Astrocyte (in vitro differentiated cells and primary cell): Measurements from ENCODE around the gene LPAR2. TPM values are rescaled to one million over a fixed set of nuclear protein-coding genes. Genes with fewer than 3 reads are reported as not detected.

Experiments
- DNase-seq: peaks from one replicate; pipeline ENCODE4 v3.0.0-alpha.2; 2010; ENCODE audit warnings: low read depth
- FAIRE-seq: peaks from 2 replicates; lab custom pipeline; 2011; peaks lifted over from hg19 to GRCh38; lab: Jason Lieb, UNC
- H2AFZ ChIP-seq: 2 replicates; pipeline ENCODE4 v1.6.0; 2012; ENCODE audit warnings: low read depth, low read length, inconsistent platforms
- H3K27ac ChIP-seq: 2 replicates; pipeline ENCODE4 v1.5.1; 2011; ENCODE audit warnings: low read depth, low read length, inconsistent platforms
- H3K27me3 ChIP-seq: 2 replicates; pipeline ENCODE4 v1.6.0; 2011; ENCODE audit warnings: low read length, inconsistent platforms; ENCODE audit not compliant: insufficient read depth
- H3K36me3 ChIP-seq: 2 replicates; pipeline ENCODE4 v1.5.1; 2011; ENCODE audit warnings: low read length, inconsistent platforms; ENCODE audit not compliant: insufficient read depth
- H3K4me1 ChIP-seq: 2 replicates; pipeline ENCODE4 v1.5.1; 2011; ENCODE audit warnings: low read length, inconsistent platforms; ENCODE audit not compliant: insufficient read depth
- H3K4me2 ChIP-seq: 2 replicates; pipeline ENCODE4 v1.6.0; 2012; ENCODE audit warnings: low read length, inconsistent platforms
- H3K4me3 ChIP-seq: 2 replicates; pipeline ENCODE4 v1.5.1; 2011; ENCODE audit warnings: low read depth, mild to moderate bottlenecking, low read length, inconsistent platforms; ENCODE audit not compliant: insufficient read depth
- H3K79me2 ChIP-seq: 2 replicates; pipeline ENCODE4 v1.6.0; 2012; ENCODE audit warnings: mild to moderate bottlenecking, low read length, inconsistent platforms; ENCODE audit not compliant: insufficient read depth
- H3K9ac ChIP-seq: 2 replicates; pipeline ENCODE4 v1.6.0; 2012; ENCODE audit warnings: mild to moderate bottlenecking, low read length, inconsistent platforms
- H3K9me3 ChIP-seq: 2 replicates; pipeline ENCODE4 v1.5.1; 2012; ENCODE audit warnings: low read depth, mild to moderate bottlenecking, low read length, inconsistent platforms; ENCODE audit not compliant: insufficient read depth
- H4K20me1 ChIP-seq: 2 replicates; pipeline ENCODE4 v1.6.0; 2012; ENCODE audit warnings: low read length, inconsistent platforms; ENCODE audit not compliant: insufficient read depth
- H3K27ac Mint-ChIP-seq: one replicate; pipeline ENCODE4 v1.8.0; 2021; ENCODE audit warnings: mild to moderate bottlenecking, mixed read lengths; ENCODE audit not compliant: unreplicated experiment
- H3K27me3 Mint-ChIP-seq: one replicate; pipeline ENCODE4 v1.8.0; 2021; ENCODE audit warnings: low read depth, mixed read lengths; ENCODE audit not compliant: unreplicated experiment
- H3K36me3 Mint-ChIP-seq: one replicate; pipeline ENCODE4 v1.8.0; 2021; ENCODE audit warnings: low read depth, mixed read lengths; ENCODE audit not compliant: unreplicated experiment
- H3K4me1 Mint-ChIP-seq: one replicate; pipeline ENCODE4 v1.8.0; 2021; ENCODE audit warnings: low read depth, mixed read lengths; ENCODE audit not compliant: unreplicated experiment
- H3K4me3 Mint-ChIP-seq: one replicate; pipeline ENCODE4 v1.8.0; 2021; ENCODE audit warnings: mild to moderate bottlenecking, moderate library complexity, mixed read lengths; ENCODE audit not compliant: unreplicated experiment
- H3K9me3 Mint-ChIP-seq: one replicate; pipeline ENCODE4 v1.8.0; 2021; ENCODE audit warnings: mild to moderate bottlenecking, mixed read lengths; ENCODE audit not compliant: unreplicated experiment
- EZH2 ChIP-seq: IDR thresholded peaks from 2 replicates; pipeline ENCODE4 v1.6.1; 2012; ENCODE audit warnings: mild to moderate bottlenecking, low read length, inconsistent platforms; ENCODE audit not compliant: insufficient read depth
- total RNA-seq: library from RNA; stranded (reverse); gene quantifications from 2 replicates; pipeline ENCODE4 v1.2.1, GENCODE V29; 2021
- TF ChIP-seq, protein P1 (sequence below): IDR thresholded peaks from 2 replicates; pipeline ENCODE4 v1.5.1; 2011; ENCODE audit warnings: low read depth, mild to moderate bottlenecking, inconsistent platforms, low read length, moderate library complexity; ENCODE audit not compliant: insufficient read depth

Gene LPAR2
- total RNA-seq, 1 donor from 2014 or later, result 20.1 TPM

DNA sequence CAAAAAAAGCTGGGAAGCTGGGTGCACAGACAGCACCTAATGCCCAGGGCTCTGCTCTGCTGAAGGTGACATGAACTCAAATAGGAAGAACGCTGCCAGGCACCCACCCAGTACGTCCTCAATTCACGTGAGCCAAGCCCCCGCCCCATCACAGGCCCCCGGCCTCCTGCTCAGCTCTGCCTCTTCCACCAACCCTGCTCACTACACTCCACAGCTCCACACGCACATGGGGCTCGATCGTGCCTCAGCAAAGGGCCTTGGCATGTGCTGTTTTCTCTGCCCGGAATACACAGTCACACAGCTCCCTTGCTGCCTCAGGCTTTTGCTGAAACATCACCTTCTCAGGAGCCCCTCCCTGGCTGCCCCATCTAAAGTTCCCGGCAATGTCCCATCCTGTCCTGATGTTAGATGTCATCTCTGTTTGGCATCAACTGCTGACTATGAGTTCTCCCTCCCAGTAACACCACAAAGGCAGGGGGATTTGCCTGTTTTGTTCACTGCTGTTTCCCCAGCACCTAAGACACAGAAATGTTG lies 33.2 kb upstream of the LPAR2 start:
- Histone ChIP-seq H2AFZ (no peak overlapping the region), H3K4me1 (peaks cover 16% of the 10 kb centered on the region), H4K20me1 (peaks cover 40% of the 10 kb centered on the region), H3K9ac (no peak overlapping the region), H3K4me3 (no peak overlapping the region), H3K27me3 (no peaks in the 10 kb centered on the region), H3K27ac (no peak overlapping the region), H3K79me2 (peaks cover 44% of the 10 kb centered on the region), H3K4me2 (peak overlapping the region; percentile 95), H3K36me3 (peaks cover 12% of the 10 kb centered on the region), H3K9me3 (no peaks in the 10 kb centered on the region)
- Mint-ChIP-seq H3K9me3 (no peaks in the 10 kb centered on the region), H3K4me3 (peak overlapping the region; percentile 94), H3K4me1 (peaks cover 7% of the 10 kb centered on the region), H3K27ac (no peak overlapping the region), H3K27me3 (no peaks in the 10 kb centered on the region), H3K36me3 (no peaks in the 10 kb centered on the region)
- TF ChIP-seq EZH2, result no peak
- TF ChIP-seq, protein P1, sequence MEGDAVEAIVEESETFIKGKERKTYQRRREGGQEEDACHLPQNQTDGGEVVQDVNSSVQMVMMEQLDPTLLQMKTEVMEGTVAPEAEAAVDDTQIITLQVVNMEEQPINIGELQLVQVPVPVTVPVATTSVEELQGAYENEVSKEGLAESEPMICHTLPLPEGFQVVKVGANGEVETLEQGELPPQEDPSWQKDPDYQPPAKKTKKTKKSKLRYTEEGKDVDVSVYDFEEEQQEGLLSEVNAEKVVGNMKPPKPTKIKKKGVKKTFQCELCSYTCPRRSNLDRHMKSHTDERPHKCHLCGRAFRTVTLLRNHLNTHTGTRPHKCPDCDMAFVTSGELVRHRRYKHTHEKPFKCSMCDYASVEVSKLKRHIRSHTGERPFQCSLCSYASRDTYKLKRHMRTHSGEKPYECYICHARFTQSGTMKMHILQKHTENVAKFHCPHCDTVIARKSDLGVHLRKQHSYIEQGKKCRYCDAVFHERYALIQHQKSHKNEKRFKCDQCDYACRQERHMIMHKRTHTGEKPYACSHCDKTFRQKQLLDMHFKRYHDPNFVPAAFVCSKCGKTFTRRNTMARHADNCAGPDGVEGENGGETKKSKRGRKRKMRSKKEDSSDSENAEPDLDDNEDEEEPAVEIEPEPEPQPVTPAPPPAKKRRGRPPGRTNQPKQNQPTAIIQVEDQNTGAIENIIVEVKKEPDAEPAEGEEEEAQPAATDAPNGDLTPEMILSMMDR, result no peak
- no peak for FAIRE-seq
- DNase-seq, result no peak

DNA sequence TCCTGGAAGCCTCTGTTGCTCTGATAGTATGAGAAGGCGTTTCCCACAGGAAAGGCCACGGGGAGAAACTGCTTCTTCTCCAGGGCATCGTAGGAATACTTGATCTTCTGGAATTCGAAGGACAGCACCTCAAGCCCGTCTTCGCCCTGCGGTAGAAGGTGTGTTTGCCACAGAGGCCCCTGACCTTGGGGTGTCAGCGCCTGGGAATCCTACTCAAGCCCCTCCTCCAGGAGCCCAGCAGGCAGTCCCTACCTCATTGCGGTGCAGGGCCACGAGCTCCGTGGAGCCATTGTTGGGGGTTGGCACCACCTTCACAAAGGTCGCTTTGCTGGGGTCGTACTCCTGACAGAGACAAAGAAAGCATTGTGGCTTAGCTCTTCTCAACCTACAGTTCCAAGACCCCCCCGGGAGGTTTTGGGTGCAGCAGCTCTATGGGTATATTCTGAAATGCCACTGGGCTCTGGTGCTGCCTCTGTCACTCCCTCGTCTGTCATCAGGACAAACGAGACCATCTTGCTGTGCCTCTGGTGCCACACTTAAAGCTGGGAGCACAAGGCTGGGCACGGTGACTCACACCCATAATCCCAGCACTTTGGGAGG lies 31.7 kb upstream of the LPAR2 start:
- DNase-seq (no peak), FAIRE-seq (no peak)
- H3K36me3 ChIP-seq, result peaks cover 17% of the 10 kb centered on the region
- H3K79me2 ChIP-seq, result peaks cover 44% of the 10 kb centered on the region
- no peak overlapping the region for H3K4me3 ChIP-seq
- H3K9me3 ChIP-seq, result no peaks in the 10 kb centered on the region
- no peaks in the 10 kb centered on the region for H3K36me3 Mint-ChIP-seq
- no peaks in the 10 kb centered on the region for H3K9me3 Mint-ChIP-seq
- no peaks in the 10 kb centered on the region for H3K27me3 ChIP-seq
- peaks cover 40% of the 10 kb centered on the region for H4K20me1 ChIP-seq
- H3K4me1 Mint-ChIP-seq, result peaks cover 7% of the 10 kb centered on the region
- H3K4me1 ChIP-seq, result peaks cover 16% of the 10 kb centered on the region
- H3K4me2 ChIP-seq, result no peak overlapping the region
- H3K27me3 Mint-ChIP-seq, result no peaks in the 10 kb centered on the region
- no peak overlapping the region for H3K9ac ChIP-seq
- TF ChIP-seq, protein P1, result no peak
- no peak for TF ChIP-seq EZH2
- H2AFZ ChIP-seq, result no peak overlapping the region
- no peak overlapping the region for H3K27ac ChIP-seq
- no peak overlapping the region for H3K27ac Mint-ChIP-seq
- no peak overlapping the region for H3K4me3 Mint-ChIP-seq

DNA sequence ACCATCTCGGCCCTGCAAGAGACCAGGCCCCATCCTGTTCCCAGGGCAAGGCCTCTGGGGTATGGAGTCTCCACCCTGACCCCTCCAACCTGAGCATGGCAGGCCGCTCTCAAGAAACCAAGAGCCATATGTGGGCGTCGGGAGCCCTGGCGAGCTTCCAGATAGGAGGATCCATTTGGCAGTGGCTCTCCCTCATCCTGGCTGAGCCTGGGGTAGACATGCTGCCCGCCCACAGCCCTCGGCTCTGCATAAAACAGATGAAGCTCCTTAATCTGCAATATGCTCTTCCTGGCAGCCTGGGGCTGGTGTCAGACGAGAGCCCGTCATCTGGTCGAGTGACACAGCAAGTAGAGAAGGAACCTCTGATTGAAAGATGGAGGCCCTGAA lies 29.4 kb upstream of the LPAR2 start:
- Histone ChIP-seq H3K9ac (no peak overlapping the region), H2AFZ (no peak overlapping the region), H3K79me2 (peaks cover 30% of the 10 kb centered on the region), H4K20me1 (peaks cover 42% of the 10 kb centered on the region), H3K4me2 (no peak overlapping the region), H3K4me3 (no peak overlapping the region), H3K4me1 (peaks cover 10% of the 10 kb centered on the region), H3K36me3 (peaks cover 25% of the 10 kb centered on the region), H3K9me3 (no peaks in the 10 kb centered on the region), H3K27ac (no peak overlapping the region), H3K27me3 (no peaks in the 10 kb centered on the region)
- DNase-seq (no peak), FAIRE-seq (no peak)
- Mint-ChIP-seq H3K36me3 (peaks cover 7% of the 10 kb centered on the region), H3K4me3 (peak overlapping the region; percentile 41), H3K27ac (no peak overlapping the region), H3K4me1 (peaks cover 5% of the 10 kb centered on the region), H3K27me3 (no peaks in the 10 kb centered on the region), H3K9me3 (no peaks in the 10 kb centered on the region)
- TF ChIP-seq, protein P1, result no peak
- no peak for TF ChIP-seq EZH2
